GM10266 (cell line): ENCODE measurements around the gene GLRX2.
"Not testable (repeated sequence)": the region's sequence is repeated elsewhere in the genome, so short reads cannot be mapped to it uniquely, and the experiment has no call there.

Source experiments
- DNase-seq: peaks from one replicate; pipeline ENCODE4 v3.0.0; 2012; ENCODE audit errors: extremely low spot score
- CTCF ChIP-seq: IDR thresholded peaks from 2 replicates; pipeline ENCODE4 v1.5.1; 2012; ENCODE audit warnings: mild to moderate bottlenecking, low read depth; ENCODE audit not compliant: control insufficient read depth, insufficient read depth; ENCODE audit errors: missing control alignments

The GLRX2 gene

GRCh38 chr1:193054169-193054675 is 51.0 kb downstream of the GLRX2 start:
- no peak for DNase-seq
- no peak for TF ChIP-seq CTCF

- DNase-seq, result not testable (repeated sequence)
These were observed 56.3 kb downstream of the GLRX2 start for GRCh38 chr1:193048913-193049312.
